ENCODE data around the gene ZNF71. TPM values are rescaled to one million over a fixed set of nuclear protein-coding genes. Genes with fewer than 3 reads are reported as not detected.

ZNF71 gene
- total and polyA plus RNA-seq, 7 donors, result 3.6 to 11.7 (median 4.7) TPM

DNA sequence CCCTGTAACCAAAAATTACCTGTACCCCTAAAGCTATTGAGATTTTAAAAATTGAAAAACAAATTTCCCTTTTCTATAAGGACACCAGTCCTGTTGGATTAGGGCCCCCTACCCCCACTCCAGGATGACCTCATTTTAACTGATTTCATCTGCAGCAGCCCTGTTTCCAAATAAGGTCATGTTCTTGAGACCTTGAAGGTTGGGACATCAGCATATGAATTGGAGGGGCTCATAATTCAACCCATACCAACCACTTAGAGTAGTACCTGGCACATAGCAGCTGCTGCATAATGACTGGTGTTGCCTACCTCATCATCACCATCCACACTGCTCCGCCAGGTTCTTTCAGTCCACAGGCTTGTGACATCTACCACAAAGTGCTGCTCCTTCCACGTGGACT is 17.6 kb downstream of the ZNF71 start:
- DNase-seq (no peak), ATAC-seq (no peak)
- H3K27me3 ChIP-seq (ENCODE audit: insufficient read depth in 3 of 3, low read length in 2 of 3), result no peaks in the 10 kb centered on the region
- TF ChIP-seq, protein P1, sequence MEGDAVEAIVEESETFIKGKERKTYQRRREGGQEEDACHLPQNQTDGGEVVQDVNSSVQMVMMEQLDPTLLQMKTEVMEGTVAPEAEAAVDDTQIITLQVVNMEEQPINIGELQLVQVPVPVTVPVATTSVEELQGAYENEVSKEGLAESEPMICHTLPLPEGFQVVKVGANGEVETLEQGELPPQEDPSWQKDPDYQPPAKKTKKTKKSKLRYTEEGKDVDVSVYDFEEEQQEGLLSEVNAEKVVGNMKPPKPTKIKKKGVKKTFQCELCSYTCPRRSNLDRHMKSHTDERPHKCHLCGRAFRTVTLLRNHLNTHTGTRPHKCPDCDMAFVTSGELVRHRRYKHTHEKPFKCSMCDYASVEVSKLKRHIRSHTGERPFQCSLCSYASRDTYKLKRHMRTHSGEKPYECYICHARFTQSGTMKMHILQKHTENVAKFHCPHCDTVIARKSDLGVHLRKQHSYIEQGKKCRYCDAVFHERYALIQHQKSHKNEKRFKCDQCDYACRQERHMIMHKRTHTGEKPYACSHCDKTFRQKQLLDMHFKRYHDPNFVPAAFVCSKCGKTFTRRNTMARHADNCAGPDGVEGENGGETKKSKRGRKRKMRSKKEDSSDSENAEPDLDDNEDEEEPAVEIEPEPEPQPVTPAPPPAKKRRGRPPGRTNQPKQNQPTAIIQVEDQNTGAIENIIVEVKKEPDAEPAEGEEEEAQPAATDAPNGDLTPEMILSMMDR (IDR thresholded peaks at IDR 0.05), result no peak
- H3K9me3 ChIP-seq, result peaks cover 64% of the 10 kb centered on the region
- no peak overlapping the region for H3K4me3 ChIP-seq
- intact Hi-C loops (cut with DNase I), result no loop called here
- 81 to 94% (median 87%) methylated on average over 2 of the region's 2 CpGs for WGBS, 3 donors
- H3K4me1 ChIP-seq, result no peaks in the 10 kb centered on the region
- H3K36me3 ChIP-seq (ENCODE audit: insufficient read depth in 1 of 2, low read depth in 1 of 2), result no peaks in the 10 kb centered on the region
- no peak overlapping the region for H3K27ac ChIP-seq

DNA sequence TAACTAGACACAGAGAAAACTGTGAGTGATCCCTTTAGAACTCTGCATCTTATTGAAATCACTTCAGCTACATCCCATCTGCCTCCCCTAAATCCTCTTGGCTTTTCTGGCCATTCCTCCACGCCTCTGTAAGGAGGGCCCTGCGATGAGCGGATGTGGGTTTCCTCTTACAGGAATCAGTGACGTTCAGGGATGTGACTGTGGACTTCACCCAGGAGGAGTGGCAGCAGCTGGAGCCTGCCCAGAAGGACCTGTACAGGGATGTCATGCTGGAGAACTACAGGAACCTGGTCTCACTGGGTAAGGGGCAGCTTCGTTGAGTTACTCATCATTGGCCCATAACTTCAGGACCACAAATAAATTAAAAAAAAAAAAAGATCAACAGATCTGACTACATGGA is 18.5 kb downstream of the ZNF71 start:
- no peaks in the 10 kb centered on the region for H3K36me3 ChIP-seq (ENCODE audit: insufficient read depth in 1 of 2, low read depth in 1 of 2)
- H3K4me3 ChIP-seq, result no peak overlapping the region
- no peak overlapping the region for H3K27ac ChIP-seq
- DNase-seq (no peak), ATAC-seq (no peak)
- no peaks in the 10 kb centered on the region for H3K27me3 ChIP-seq (ENCODE audit: insufficient read depth in 3 of 3, low read length in 2 of 3)
- no peaks in the 10 kb centered on the region for H3K4me1 ChIP-seq
- WGBS, 3 donors, result 67 to 82% (median 78%) methylated on average over 5 of the region's 5 CpGs
- TF ChIP-seq, protein P1 (IDR thresholded peaks at IDR 0.05), result no peak
- intact Hi-C loops (cut with DNase I), result no loop called here
- peaks cover 64% of the 10 kb centered on the region for H3K9me3 ChIP-seq

DNA sequence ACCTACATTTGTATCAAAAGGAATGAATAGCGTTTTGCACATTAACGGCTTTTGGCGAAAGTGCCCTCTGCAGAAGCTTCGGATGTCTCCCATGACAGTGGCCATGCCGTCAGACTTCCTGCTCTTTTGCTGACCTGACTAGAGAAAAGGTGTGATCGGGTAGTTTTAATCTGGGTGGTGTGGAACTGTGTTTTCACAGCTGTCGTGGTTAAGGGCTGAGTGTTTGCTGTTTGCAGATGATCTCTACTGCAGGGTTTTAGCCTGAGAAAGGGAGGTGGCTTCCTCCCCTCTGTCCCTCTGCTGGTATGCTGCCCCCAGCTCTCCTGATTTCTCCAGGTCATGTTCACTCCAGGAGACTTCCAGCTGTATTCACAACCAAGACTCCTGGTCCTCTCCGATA is 22.4 kb downstream of the ZNF71 start:
- no peak for DNase-seq
- no peak overlapping the region for H3K27ac ChIP-seq
- intact Hi-C loops (cut with DNase I), result no loop called here
- no peaks in the 10 kb centered on the region for H3K27me3 ChIP-seq (ENCODE audit: insufficient read depth in 3 of 3, low read length in 2 of 3)
- TF ChIP-seq, protein P1 (IDR thresholded peaks at IDR 0.05), result no peak
- WGBS, 3 donors, result 90 to 93% (median 92%) methylated on average over 8 of the region's 8 CpGs
- H3K4me3 ChIP-seq, result no peak overlapping the region
- peaks cover 64% of the 10 kb centered on the region for H3K9me3 ChIP-seq
- no peak for ATAC-seq
- no peaks in the 10 kb centered on the region for H3K4me1 ChIP-seq
- peaks cover 0 to 15% of the 10 kb centered on the region in 2 donors for H3K36me3 ChIP-seq (ENCODE audit: insufficient read depth in 1 of 2, low read depth in 1 of 2)

DNA sequence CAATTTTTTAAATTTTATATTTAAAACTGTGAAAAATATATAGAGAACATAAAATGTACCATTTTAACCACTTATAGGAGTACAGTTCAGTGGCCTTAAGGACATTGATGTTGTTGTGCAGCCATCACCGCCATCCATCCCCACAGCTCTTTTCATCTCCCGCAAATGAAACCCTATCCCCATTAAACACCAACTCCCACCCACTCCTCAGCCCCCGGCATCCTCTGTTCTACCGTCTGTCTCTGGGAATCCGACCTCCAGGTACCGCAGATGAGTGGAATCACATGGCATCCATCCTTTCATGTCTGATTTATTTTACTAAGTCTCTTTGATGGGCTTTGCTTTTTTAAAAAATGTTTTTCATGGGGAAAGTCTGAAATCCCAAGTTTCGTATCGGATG is 24.0 kb downstream of the ZNF71 start:
- ATAC-seq (no peak), DNase-seq (no peak)
- Histone ChIP-seq H3K27ac (no peak overlapping the region), H3K36me3 (ENCODE audit: insufficient read depth in 1 of 2, low read depth in 1 of 2) (peaks cover 0 to 28% of the 10 kb centered on the region in 2 donors), H3K4me1 (no peaks in the 10 kb centered on the region), H3K4me3 (no peak overlapping the region), H3K9me3 (peaks cover 57% of the 10 kb centered on the region), H3K27me3 (ENCODE audit: insufficient read depth in 3 of 3, low read length in 2 of 3) (no peaks in the 10 kb centered on the region)
- intact Hi-C loops (cut with DNase I), result no loop called here
- 52 to 66% (median 62%) methylated on average over 8 of the region's 8 CpGs for WGBS, 3 donors
- TF ChIP-seq, protein P1 (IDR thresholded peaks at IDR 0.05), result no peak

DNA sequence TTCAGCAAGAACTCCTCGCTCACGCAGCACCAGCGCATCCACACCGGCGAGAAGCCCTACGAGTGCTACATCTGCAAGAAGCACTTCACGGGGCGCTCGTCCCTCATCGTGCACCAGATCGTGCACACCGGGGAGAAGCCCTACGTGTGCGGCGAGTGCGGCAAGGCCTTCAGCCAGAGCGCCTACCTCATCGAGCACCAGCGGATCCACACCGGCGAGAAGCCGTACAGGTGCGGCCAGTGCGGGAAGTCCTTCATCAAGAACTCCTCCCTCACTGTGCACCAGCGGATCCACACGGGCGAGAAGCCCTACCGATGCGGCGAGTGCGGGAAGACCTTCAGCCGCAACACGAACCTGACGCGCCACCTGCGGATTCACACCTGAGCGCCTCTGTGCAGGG is 27.3 kb downstream of the ZNF71 start:
- H3K9me3 ChIP-seq, result peaks cover 42% of the 10 kb centered on the region
- H3K36me3 ChIP-seq (ENCODE audit: insufficient read depth in 1 of 2, low read depth in 1 of 2), result peaks cover 4 to 36% of the 10 kb centered on the region in 2 donors
- 92 to 96% (median 94%) methylated on average over 37 of the region's 37 CpGs for WGBS, 3 donors
- no peak overlapping the region for H3K4me3 ChIP-seq
- TF ChIP-seq, protein P1 (IDR thresholded peaks at IDR 0.05), result no peak
- ATAC-seq (no peak), DNase-seq (no peak)
- H3K4me1 ChIP-seq, result no peaks in the 10 kb centered on the region
- H3K27ac ChIP-seq, result no peak overlapping the region
- intact Hi-C loops (cut with DNase I), result no loop called here
- H3K27me3 ChIP-seq (ENCODE audit: insufficient read depth in 3 of 3, low read length in 2 of 3), result no peaks in the 10 kb centered on the region

Measured in psoas muscle (tissue), 8 donors.